ENCODE results near the gene KRTAP5-2.
"Not testable (repeated sequence)": the region's sequence is repeated elsewhere in the genome, so short reads cannot be mapped to it uniquely, and the experiment has no call there.

The KRTAP5-2 gene

GRCh38 chr11:1601663-1602062 is 3.6 kb upstream of the KRTAP5-2 start:
- H3K27me3 ChIP-seq (replicated peaks; ENCODE audit: control insufficient read depth, insufficient read depth, low read length) = peaks cover 68% of the 10 kb centered on the region
- DNase-seq (ENCODE audit: low read depth); H3K9me3 ChIP-seq (ENCODE audit: control insufficient read depth, low read length); H3K4me1 ChIP-seq (ENCODE audit: control insufficient read depth, insufficient read depth, low read length); H3K36me3 ChIP-seq (ENCODE audit: control insufficient read depth, insufficient read depth, low read length, severe bottlenecking); H3K9ac ChIP-seq (ENCODE audit: low read length); H3K4me3 ChIP-seq (ENCODE audit: low read length): not testable (repeated sequence)

GRCh38 chr11:1600626-1601025 is 2.5 kb upstream of the KRTAP5-2 start:
- H3K4me3 ChIP-seq (ENCODE audit: low read length) = no peak overlapping the region
- no peaks in the 10 kb centered on the region for H3K4me1 ChIP-seq (ENCODE audit: control insufficient read depth, insufficient read depth, low read length)
- peaks cover 67% of the 10 kb centered on the region for H3K27me3 ChIP-seq (replicated peaks; ENCODE audit: control insufficient read depth, insufficient read depth, low read length)
- DNase-seq (ENCODE audit: low read depth) = no peak
- no peak overlapping the region for H3K9ac ChIP-seq (ENCODE audit: low read length)
- H3K36me3 ChIP-seq (ENCODE audit: control insufficient read depth, insufficient read depth, low read length, severe bottlenecking) = no peaks in the 10 kb centered on the region
- peaks cover 3% of the 10 kb centered on the region for H3K9me3 ChIP-seq (ENCODE audit: control insufficient read depth, low read length)

GRCh38 chr11:1598816-1599215 is 722 bp upstream of the KRTAP5-2 start:
- no peak for DNase-seq (ENCODE audit: low read depth)
- H3K9me3 ChIP-seq (ENCODE audit: control insufficient read depth, low read length) = peaks cover 3% of the 10 kb centered on the region
- H3K4me3 ChIP-seq (ENCODE audit: low read length) = no peak overlapping the region
- no peaks in the 10 kb centered on the region for H3K4me1 ChIP-seq (ENCODE audit: control insufficient read depth, insufficient read depth, low read length)
- H3K9ac ChIP-seq (ENCODE audit: low read length) = no peak overlapping the region
- H3K27me3 ChIP-seq (replicated peaks; ENCODE audit: control insufficient read depth, insufficient read depth, low read length) = peaks cover 64% of the 10 kb centered on the region
- H3K36me3 ChIP-seq (ENCODE audit: control insufficient read depth, insufficient read depth, low read length, severe bottlenecking) = no peaks in the 10 kb centered on the region

- peaks cover 64% of the 10 kb centered on the region for H3K27me3 ChIP-seq (replicated peaks; ENCODE audit: control insufficient read depth, insufficient read depth, low read length)
These were observed 312 bp upstream of the KRTAP5-2 start for GRCh38 chr11:1598406-1598805.

GRCh38 chr11:1597331-1597993 is 632 bp downstream of the KRTAP5-2 start:
- Histone ChIP-seq H3K9me3 (ENCODE audit: control insufficient read depth, low read length) (peaks cover 3% of the 10 kb centered on the region), H3K36me3 (ENCODE audit: control insufficient read depth, insufficient read depth, low read length, severe bottlenecking) (no peaks in the 10 kb centered on the region), H3K9ac (ENCODE audit: low read length) (no peak overlapping the region), H3K4me1 (ENCODE audit: control insufficient read depth, insufficient read depth, low read length) (no peaks in the 10 kb centered on the region), H3K27me3 (replicated peaks; ENCODE audit: control insufficient read depth, insufficient read depth, low read length) (peaks cover 68% of the 10 kb centered on the region), H3K4me3 (ENCODE audit: low read length) (no peak overlapping the region)
- DNase-seq (ENCODE audit: low read depth) = no peak

More at GRCh38 chr11:1598406-1598805, 312 bp upstream of the KRTAP5-2 start:
- H3K9me3 ChIP-seq (ENCODE audit: control insufficient read depth, low read length); H3K4me1 ChIP-seq (ENCODE audit: control insufficient read depth, insufficient read depth, low read length); H3K36me3 ChIP-seq (ENCODE audit: control insufficient read depth, insufficient read depth, low read length, severe bottlenecking); H3K4me3 ChIP-seq (ENCODE audit: low read length); DNase-seq (ENCODE audit: low read depth); H3K9ac ChIP-seq (ENCODE audit: low read length): not testable (repeated sequence)

- DNase-seq (ENCODE audit: low read depth); H3K9ac ChIP-seq (ENCODE audit: low read length); H3K4me1 ChIP-seq (ENCODE audit: control insufficient read depth, insufficient read depth, low read length); H3K4me3 ChIP-seq (ENCODE audit: low read length); H3K9me3 ChIP-seq (ENCODE audit: control insufficient read depth, low read length); H3K36me3 ChIP-seq (ENCODE audit: control insufficient read depth, insufficient read depth, low read length, severe bottlenecking): not testable (repeated sequence)
- peaks cover 67% of the 10 kb centered on the region for H3K27me3 ChIP-seq (replicated peaks; ENCODE audit: control insufficient read depth, insufficient read depth, low read length)
These were observed 1.4 kb downstream of the KRTAP5-2 start for GRCh38 chr11:1596576-1597121.

GRCh38 chr11:1595994-1596575 is 2.0 kb downstream of the KRTAP5-2 start:
- not testable (repeated sequence) for H3K9ac ChIP-seq (ENCODE audit: low read length)
- peaks cover 63% of the 10 kb centered on the region for H3K27me3 ChIP-seq (replicated peaks; ENCODE audit: control insufficient read depth, insufficient read depth, low read length)

GRCh38 chr11:1592628-1593027 is 5.5 kb downstream of the KRTAP5-2 start:
- Histone ChIP-seq H3K36me3 (ENCODE audit: control insufficient read depth, insufficient read depth, low read length, severe bottlenecking) (no peaks in the 10 kb centered on the region), H3K27me3 (replicated peaks; ENCODE audit: control insufficient read depth, insufficient read depth, low read length) (peaks cover 58% of the 10 kb centered on the region), H3K4me1 (ENCODE audit: control insufficient read depth, insufficient read depth, low read length) (no peaks in the 10 kb centered on the region), H3K9me3 (ENCODE audit: control insufficient read depth, low read length) (no peaks in the 10 kb centered on the region), H3K9ac (ENCODE audit: low read length) (no peak overlapping the region), H3K4me3 (ENCODE audit: low read length) (no peak overlapping the region)
- DNase-seq (ENCODE audit: low read depth) = no peak

More at GRCh38 chr11:1595994-1596575, 2.0 kb downstream of the KRTAP5-2 start:
- not testable (repeated sequence) for H3K4me3 ChIP-seq (ENCODE audit: low read length); H3K36me3 ChIP-seq (ENCODE audit: control insufficient read depth, insufficient read depth, low read length, severe bottlenecking); H3K9me3 ChIP-seq (ENCODE audit: control insufficient read depth, low read length); H3K4me1 ChIP-seq (ENCODE audit: control insufficient read depth, insufficient read depth, low read length)
- DNase-seq (ENCODE audit: low read depth) = peak; percentile 13

GRCh38 chr11:1589996-1590395 is 8.1 kb downstream of the KRTAP5-2 start:
- H3K4me3 ChIP-seq (ENCODE audit: low read length) = no peak overlapping the region
- DNase-seq (ENCODE audit: low read depth) = no peak

GRCh38 chr11:1589191-1589963 is 8.7 kb downstream of the KRTAP5-2 start:
- H3K4me3 ChIP-seq (ENCODE audit: low read length); H3K9ac ChIP-seq (ENCODE audit: low read length); H3K9me3 ChIP-seq (ENCODE audit: control insufficient read depth, low read length); H3K36me3 ChIP-seq (ENCODE audit: control insufficient read depth, insufficient read depth, low read length, severe bottlenecking); H3K4me1 ChIP-seq (ENCODE audit: control insufficient read depth, insufficient read depth, low read length): not testable (repeated sequence)
- H3K27me3 ChIP-seq (replicated peaks; ENCODE audit: control insufficient read depth, insufficient read depth, low read length) = peaks cover 37% of the 10 kb centered on the region
- DNase-seq (ENCODE audit: low read depth) = peak; percentile 15

More at GRCh38 chr11:1589996-1590395, 8.1 kb downstream of the KRTAP5-2 start:
- no peaks in the 10 kb centered on the region for H3K36me3 ChIP-seq (ENCODE audit: control insufficient read depth, insufficient read depth, low read length, severe bottlenecking)
- H3K27me3 ChIP-seq (replicated peaks; ENCODE audit: control insufficient read depth, insufficient read depth, low read length) = peaks cover 43% of the 10 kb centered on the region
- no peak overlapping the region for H3K9ac ChIP-seq (ENCODE audit: low read length)
- H3K4me1 ChIP-seq (ENCODE audit: control insufficient read depth, insufficient read depth, low read length) = no peaks in the 10 kb centered on the region
- H3K9me3 ChIP-seq (ENCODE audit: control insufficient read depth, low read length) = no peaks in the 10 kb centered on the region

GRCh38 chr11:1586699-1587098 is 11.4 kb downstream of the KRTAP5-2 start:
- Histone ChIP-seq H3K4me3 (ENCODE audit: low read length) (no peak overlapping the region), H3K27me3 (replicated peaks; ENCODE audit: control insufficient read depth, insufficient read depth, low read length) (peaks cover 30% of the 10 kb centered on the region), H3K36me3 (ENCODE audit: control insufficient read depth, insufficient read depth, low read length, severe bottlenecking) (no peaks in the 10 kb centered on the region), H3K4me1 (ENCODE audit: control insufficient read depth, insufficient read depth, low read length) (no peaks in the 10 kb centered on the region), H3K9me3 (ENCODE audit: control insufficient read depth, low read length) (no peaks in the 10 kb centered on the region), H3K9ac (ENCODE audit: low read length) (no peak overlapping the region)
- no peak for DNase-seq (ENCODE audit: low read depth)

Measured in adipocyte (in vitro differentiated cells).